Left ventricle myocardium inferior (tissue), 1 donor: ENCODE results near the gene NCAM2. TPM values are rescaled to one million over a fixed set of nuclear protein-coding genes. Genes with fewer than 3 reads are reported as not detected.

Experiments
- DNase-seq: peaks from one replicate; pipeline ENCODE4 v3.0.0-alpha.2; 2020
- H3K27ac ChIP-seq: fragments of 200-600 bp; replicated peaks from 2 replicates; pipeline ENCODE4 v1.8.0; 2021
- H3K27me3 ChIP-seq: fragments of 200-600 bp; 2 replicates; pipeline ENCODE4 v1.8.0; 2021; ENCODE audit warnings: low read depth
- H3K36me3 ChIP-seq: fragments of 200-600 bp; 2 replicates; pipeline ENCODE4 v1.8.0; 2021
- H3K4me1 ChIP-seq: fragments of 200-600 bp; 2 replicates; pipeline ENCODE4 v1.8.0; 2021
- H3K4me3 ChIP-seq: fragments of 200-600 bp; 2 replicates; pipeline ENCODE4 v1.8.0; 2021; ENCODE audit warnings: mild to moderate bottlenecking, moderate library complexity
- H3K9me3 ChIP-seq: fragments of 200-600 bp; replicated peaks from 2 replicates; pipeline ENCODE4 v1.8.0; 2021
- intact Hi-C: fragments of 100-400 bp; cut with micrococcal nuclease; formaldehyde crosslinking; loops from one replicate; pipeline ENCODE4 v1.11.0; 2022
- total RNA-seq: library from RNA; stranded (reverse); fragmentation: NEBNext Ultra II Directional; extraction: Animal tissue kit (Norgen Biotek cat#: 25700); gene quantifications from one replicate; pipeline ENCODE4 v1.2.1, GENCODE V29; 2021
- TF ChIP-seq, protein P1 (sequence below): fragments of 200-600 bp; IDR thresholded peaks from 2 replicates; pipeline ENCODE4 v1.8.0; 2021; ENCODE audit warnings: antibody characterized with exemption, mild to moderate bottlenecking, borderline replicate concordance
- donor health status: DM: no; HTN: yes; CAD: no; lungs with severe emphysema.

NCAM2 gene
- total RNA-seq, 1 donor from 2014 or later = 4.4 TPM

DNA sequence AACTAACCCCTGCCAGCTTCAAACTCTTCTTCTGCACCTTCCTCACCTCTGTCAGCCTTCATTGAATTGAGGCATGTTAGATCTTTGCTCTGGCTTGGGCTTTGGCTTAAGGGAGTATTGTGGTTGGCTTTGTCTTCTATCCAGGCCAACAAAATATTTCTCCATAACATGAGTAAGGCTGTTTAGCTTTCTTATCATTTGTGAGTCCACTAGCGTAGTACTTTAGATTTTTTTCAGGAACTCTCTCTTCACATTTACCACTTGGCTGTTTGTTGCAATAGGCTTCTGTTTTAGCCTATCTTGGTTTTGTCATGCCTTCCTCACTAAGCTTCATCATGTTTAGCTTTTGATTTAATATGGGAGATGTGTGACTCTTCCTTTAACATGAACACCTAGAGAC lies 417.5 kb downstream of the NCAM2 start:
- Histone ChIP-seq H3K36me3 (no peaks in the 10 kb centered on the region), H3K4me1 (no peaks in the 10 kb centered on the region), H3K4me3 (no peak overlapping the region), H3K27ac (no peak overlapping the region), H3K27me3 (no peaks in the 10 kb centered on the region), H3K9me3 (peaks cover 3% of the 10 kb centered on the region)
- TF ChIP-seq, protein P1, sequence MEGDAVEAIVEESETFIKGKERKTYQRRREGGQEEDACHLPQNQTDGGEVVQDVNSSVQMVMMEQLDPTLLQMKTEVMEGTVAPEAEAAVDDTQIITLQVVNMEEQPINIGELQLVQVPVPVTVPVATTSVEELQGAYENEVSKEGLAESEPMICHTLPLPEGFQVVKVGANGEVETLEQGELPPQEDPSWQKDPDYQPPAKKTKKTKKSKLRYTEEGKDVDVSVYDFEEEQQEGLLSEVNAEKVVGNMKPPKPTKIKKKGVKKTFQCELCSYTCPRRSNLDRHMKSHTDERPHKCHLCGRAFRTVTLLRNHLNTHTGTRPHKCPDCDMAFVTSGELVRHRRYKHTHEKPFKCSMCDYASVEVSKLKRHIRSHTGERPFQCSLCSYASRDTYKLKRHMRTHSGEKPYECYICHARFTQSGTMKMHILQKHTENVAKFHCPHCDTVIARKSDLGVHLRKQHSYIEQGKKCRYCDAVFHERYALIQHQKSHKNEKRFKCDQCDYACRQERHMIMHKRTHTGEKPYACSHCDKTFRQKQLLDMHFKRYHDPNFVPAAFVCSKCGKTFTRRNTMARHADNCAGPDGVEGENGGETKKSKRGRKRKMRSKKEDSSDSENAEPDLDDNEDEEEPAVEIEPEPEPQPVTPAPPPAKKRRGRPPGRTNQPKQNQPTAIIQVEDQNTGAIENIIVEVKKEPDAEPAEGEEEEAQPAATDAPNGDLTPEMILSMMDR = no peak
- intact Hi-C loops = no loop called here
- no peak for DNase-seq

GRCh38 chr21:21434944-21435343 lies 436.7 kb downstream of the NCAM2 start:
- intact Hi-C loops = no loop called here
- H3K27ac ChIP-seq = no peak overlapping the region
- no peak for DNase-seq
- no peaks in the 10 kb centered on the region for H3K4me1 ChIP-seq
- no peak overlapping the region for H3K4me3 ChIP-seq
- H3K36me3 ChIP-seq = no peaks in the 10 kb centered on the region
- no peaks in the 10 kb centered on the region for H3K27me3 ChIP-seq
- no peaks in the 10 kb centered on the region for H3K9me3 ChIP-seq
- TF ChIP-seq, protein P1 = no peak

- intact Hi-C loops = no loop called here
- no peaks in the 10 kb centered on the region for H3K4me1 ChIP-seq
Observed at GRCh38 chr21:21436012-21436534, 437.9 kb downstream of the NCAM2 start.

DNA sequence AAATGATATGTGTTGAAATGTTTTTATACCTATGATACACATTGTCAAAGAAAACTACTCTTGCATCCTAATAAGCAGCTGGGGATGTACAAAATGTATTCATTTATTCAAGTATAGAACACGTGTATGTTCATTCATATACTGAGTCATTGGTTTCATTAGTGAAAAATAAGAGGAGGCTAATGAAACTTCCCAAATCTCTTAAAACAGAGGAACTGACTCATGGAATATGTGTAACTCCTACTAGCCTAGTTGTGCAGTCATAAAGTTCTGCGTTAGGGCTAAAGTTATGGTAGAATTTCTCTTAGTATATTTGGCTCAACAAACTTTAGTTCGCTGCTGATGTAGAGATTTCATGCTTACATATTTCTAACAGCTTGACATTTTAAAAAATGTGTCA lies 441.6 kb downstream of the NCAM2 start:
- intact Hi-C loops = no loop called here
- TF ChIP-seq, protein P1 = no peak
- no peak overlapping the region for H3K27ac ChIP-seq
- DNase-seq = no peak
- peaks cover 13% of the 10 kb centered on the region for H3K9me3 ChIP-seq
- H3K27me3 ChIP-seq = no peaks in the 10 kb centered on the region
- no peak overlapping the region for H3K4me3 ChIP-seq
- no peaks in the 10 kb centered on the region for H3K36me3 ChIP-seq
- H3K4me1 ChIP-seq = no peaks in the 10 kb centered on the region

More at GRCh38 chr21:21436012-21436534, 437.9 kb downstream of the NCAM2 start:
- no peaks in the 10 kb centered on the region for H3K9me3 ChIP-seq
- H3K36me3 ChIP-seq = no peaks in the 10 kb centered on the region
- H3K27me3 ChIP-seq = no peaks in the 10 kb centered on the region
- H3K27ac ChIP-seq = no peak overlapping the region
- TF ChIP-seq, protein P1 = no peak
- no peak for DNase-seq
- no peak overlapping the region for H3K4me3 ChIP-seq

DNA sequence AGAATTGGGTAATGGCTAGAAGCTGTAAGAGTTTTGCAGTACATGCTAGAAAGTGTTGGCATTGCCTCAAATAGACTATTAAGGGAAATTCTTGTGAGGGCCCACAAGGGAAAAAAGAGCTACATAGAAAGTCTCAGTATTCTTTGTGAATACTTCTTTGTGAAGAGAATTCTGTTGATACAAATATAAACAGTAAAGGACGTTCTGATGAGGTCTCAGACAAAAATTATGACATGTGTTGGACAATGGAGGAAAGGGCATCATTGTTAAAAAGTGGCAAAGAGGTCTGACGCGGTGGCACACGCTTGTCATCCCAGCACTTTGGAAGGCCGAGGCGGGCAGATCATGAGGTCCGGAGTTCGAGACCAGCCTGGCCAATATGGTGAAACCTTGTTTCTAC lies 458.9 kb downstream of the NCAM2 start:
- no peak for DNase-seq
- Histone ChIP-seq H3K27me3 (no peaks in the 10 kb centered on the region), H3K4me1 (no peaks in the 10 kb centered on the region), H3K36me3 (no peaks in the 10 kb centered on the region), H3K4me3 (no peak overlapping the region), H3K27ac (no peak overlapping the region), H3K9me3 (no peaks in the 10 kb centered on the region)
- TF ChIP-seq, protein P1 = no peak
- intact Hi-C loops = no loop called here

GRCh38 chr21:21458124-21458631 lies 460.0 kb downstream of the NCAM2 start:
- H3K27ac ChIP-seq = no peak overlapping the region
- TF ChIP-seq, protein P1 = no peak
- no peaks in the 10 kb centered on the region for H3K4me1 ChIP-seq
- H3K4me3 ChIP-seq = no peak overlapping the region
- H3K36me3 ChIP-seq = no peaks in the 10 kb centered on the region
- DNase-seq = no peak
- H3K9me3 ChIP-seq = no peaks in the 10 kb centered on the region
- no peaks in the 10 kb centered on the region for H3K27me3 ChIP-seq
- intact Hi-C loops = no loop called here
